GM06990 (cell line): ENCODE data around the gene ERCC6.

ENCODE experiments used
- DNase-seq: peaks from one replicate; pipeline ENCODE4 v3.0.0-alpha.2; 2011; ENCODE audit not compliant: insufficient read length; ENCODE audit errors: extremely low read depth
- H3K27me3 ChIP-seq: replicated peaks from 2 replicates; pipeline ENCODE4 v1.6.0; 2011; ENCODE audit warnings: low read length; ENCODE audit not compliant: control insufficient read depth, insufficient read depth
- H3K36me3 ChIP-seq: 2 replicates; pipeline ENCODE4 v1.5.1; 2011; ENCODE audit warnings: low read length; ENCODE audit not compliant: control insufficient read depth, insufficient read depth
- H3K4me3 ChIP-seq: replicated peaks from 2 replicates; pipeline ENCODE4 v1.5.1; 2011; ENCODE audit warnings: low read depth, mild to moderate bottlenecking, control low read depth, low read length
- CTCF ChIP-seq: IDR thresholded peaks from 2 replicates; pipeline ENCODE4 v1.5.1; 2011; ENCODE audit warnings: low read length, control low read depth, mild to moderate bottlenecking, inconsistent platforms; ENCODE audit not compliant: insufficient read depth, poor library complexity, severe bottlenecking

The ERCC6 gene

DNA sequence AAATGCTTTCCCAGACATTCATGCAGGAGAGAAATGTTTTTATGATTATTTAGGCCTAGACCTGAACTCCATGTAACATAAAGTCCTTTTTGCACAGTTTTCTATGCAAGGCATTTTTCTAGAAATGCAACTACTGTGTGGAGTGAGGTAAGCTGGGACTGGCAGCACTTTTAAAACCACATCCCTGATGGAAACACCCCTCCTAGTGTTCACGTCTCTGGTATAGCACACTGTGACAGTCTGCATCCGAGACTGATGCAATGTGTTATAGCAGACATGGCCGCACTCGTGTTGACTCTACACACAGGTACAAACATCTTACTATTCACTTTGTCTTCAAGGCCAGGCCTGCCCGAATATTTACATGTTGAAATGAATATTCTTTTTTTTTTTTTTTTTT, 19.3 kb upstream of the ERCC6 start:
- no peak for TF ChIP-seq CTCF

DNA sequence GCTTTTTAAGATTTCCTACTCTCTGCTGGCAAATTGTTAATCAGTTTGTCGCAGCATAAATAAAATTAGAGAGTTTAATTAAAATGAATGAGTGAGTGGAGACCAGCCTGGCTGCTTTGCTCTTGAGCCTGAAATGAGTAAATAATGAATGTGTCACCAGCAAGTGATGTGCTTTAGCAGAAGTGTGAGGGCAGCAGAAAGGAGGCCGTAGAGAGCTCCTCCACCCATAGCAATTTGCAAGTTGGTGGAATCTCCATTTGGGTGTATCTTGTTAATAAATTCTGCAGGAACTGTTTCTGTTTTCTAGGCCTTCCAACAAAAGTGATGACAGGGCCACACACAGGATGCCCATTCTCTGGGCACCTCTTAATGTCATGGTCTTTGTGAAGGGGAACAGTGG, 18.8 kb upstream of the ERCC6 start:
- no peaks in the 10 kb centered on the region for H3K36me3 ChIP-seq
- TF ChIP-seq CTCF: no peak
- H3K27me3 ChIP-seq: no peaks in the 10 kb centered on the region
- H3K4me3 ChIP-seq: no peak overlapping the region
- DNase-seq: no peak

More for the DNA sequence above, 19.3 kb upstream of the ERCC6 start:
- H3K27me3 ChIP-seq: no peaks in the 10 kb centered on the region
- no peak overlapping the region for H3K4me3 ChIP-seq
- H3K36me3 ChIP-seq: no peaks in the 10 kb centered on the region
- no peak for DNase-seq

- Histone ChIP-seq H3K4me3 (no peak overlapping the region), H3K27me3 (no peaks in the 10 kb centered on the region), H3K36me3 (no peaks in the 10 kb centered on the region)
- no peak for DNase-seq
- TF ChIP-seq CTCF: no peak
These were observed 17.8 kb upstream of the ERCC6 start for GRCh38 chr10:49556723-49557122.

GRCh38 chr10:49552277-49552676, 13.4 kb upstream of the ERCC6 start:
- DNase-seq: no peak
- Histone ChIP-seq H3K4me3 (no peak overlapping the region), H3K27me3 (no peaks in the 10 kb centered on the region), H3K36me3 (no peaks in the 10 kb centered on the region)
- no peak for TF ChIP-seq CTCF

DNA sequence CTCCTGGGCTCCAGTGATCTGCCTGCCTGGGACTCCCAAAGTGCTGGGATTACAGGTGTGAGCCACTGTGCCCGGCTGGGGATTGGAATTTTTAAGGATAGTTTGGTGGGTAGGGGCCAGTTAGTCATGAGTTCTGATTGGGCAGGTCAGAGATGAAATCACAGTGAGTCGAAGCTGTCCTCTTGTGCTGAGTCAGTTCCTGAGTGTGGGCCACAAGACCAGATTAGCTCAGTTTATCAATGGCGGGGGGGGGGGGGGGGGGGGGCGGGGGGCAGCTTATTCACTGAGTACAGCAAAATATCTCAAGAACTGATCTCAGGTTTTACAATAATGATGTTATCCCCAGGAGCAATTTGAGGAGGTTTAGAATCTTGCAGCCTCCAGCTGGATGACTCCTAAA, 11.6 kb upstream of the ERCC6 start:
- TF ChIP-seq CTCF: no peak
- no peaks in the 10 kb centered on the region for H3K36me3 ChIP-seq
- DNase-seq: peak; percentile 31
- H3K27me3 ChIP-seq: no peaks in the 10 kb centered on the region
- H3K4me3 ChIP-seq: no peak overlapping the region

- H3K27me3 ChIP-seq: no peaks in the 10 kb centered on the region
- no peak for TF ChIP-seq CTCF
- H3K4me3 ChIP-seq: no peak overlapping the region
- no peaks in the 10 kb centered on the region for H3K36me3 ChIP-seq
- no peak for DNase-seq
These were observed 10.9 kb upstream of the ERCC6 start for GRCh38 chr10:49549640-49550346.
